Adrenal gland (tissue), 5 donors: Measurements from ENCODE around the gene TMEM40.

Experiments used
- POLR2A ChIP-seq, 2 donors: fragments of 450-650 bp; IDR thresholded peaks; one replicate each; pipeline ENCODE4 v1.6.1; 2017; ENCODE audit warnings: antibody characterized with exemption in 2 of 2, mild to moderate bottlenecking in 2 of 2, moderate library complexity in 1 of 2
- TF ChIP-seq, protein P1 (sequence below), 6 experiments: fragments of 450-650 bp in 4 of 6; fragments of 200-600 bp in 2 of 6; sonication (generic) in 1 of 6; IDR thresholded peaks; 1 replicate in 5 of 6; 2 replicates in 1 of 6; pipeline versions ENCODE4 v1.5.1 to v1.8.0; 2016 to 2021; ENCODE audit warnings: antibody characterized with exemption in 6 of 6, mild to moderate bottlenecking in 2 of 6, moderate library complexity in 1 of 6
- donor health status: DM: no; HTN: no; CAD: no.

DNA sequence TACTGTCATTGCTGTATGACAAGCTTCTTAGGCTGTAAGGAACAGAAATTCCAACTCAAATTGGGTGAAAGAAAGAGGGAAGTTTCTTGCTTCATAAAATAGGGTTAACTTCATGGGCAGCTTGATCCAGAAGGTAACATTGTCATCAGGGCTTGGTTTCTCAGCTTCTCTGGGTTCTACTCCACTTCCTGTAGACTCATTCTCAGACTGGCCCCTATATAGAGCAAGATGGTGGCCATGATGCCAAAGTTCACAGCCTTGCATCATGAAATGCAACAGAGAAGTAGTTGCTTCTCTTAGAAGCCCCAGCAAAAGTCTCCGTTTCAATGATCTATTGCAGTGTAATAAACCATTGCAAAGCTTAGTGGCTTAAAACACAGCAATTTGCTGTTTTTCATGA lies 33.6 kb downstream of the TMEM40 start:
- TF ChIP-seq, protein P1, sequence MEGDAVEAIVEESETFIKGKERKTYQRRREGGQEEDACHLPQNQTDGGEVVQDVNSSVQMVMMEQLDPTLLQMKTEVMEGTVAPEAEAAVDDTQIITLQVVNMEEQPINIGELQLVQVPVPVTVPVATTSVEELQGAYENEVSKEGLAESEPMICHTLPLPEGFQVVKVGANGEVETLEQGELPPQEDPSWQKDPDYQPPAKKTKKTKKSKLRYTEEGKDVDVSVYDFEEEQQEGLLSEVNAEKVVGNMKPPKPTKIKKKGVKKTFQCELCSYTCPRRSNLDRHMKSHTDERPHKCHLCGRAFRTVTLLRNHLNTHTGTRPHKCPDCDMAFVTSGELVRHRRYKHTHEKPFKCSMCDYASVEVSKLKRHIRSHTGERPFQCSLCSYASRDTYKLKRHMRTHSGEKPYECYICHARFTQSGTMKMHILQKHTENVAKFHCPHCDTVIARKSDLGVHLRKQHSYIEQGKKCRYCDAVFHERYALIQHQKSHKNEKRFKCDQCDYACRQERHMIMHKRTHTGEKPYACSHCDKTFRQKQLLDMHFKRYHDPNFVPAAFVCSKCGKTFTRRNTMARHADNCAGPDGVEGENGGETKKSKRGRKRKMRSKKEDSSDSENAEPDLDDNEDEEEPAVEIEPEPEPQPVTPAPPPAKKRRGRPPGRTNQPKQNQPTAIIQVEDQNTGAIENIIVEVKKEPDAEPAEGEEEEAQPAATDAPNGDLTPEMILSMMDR (IDR thresholded peaks at IDR 0.05): no peak
- TF ChIP-seq POLR2A (IDR thresholded peaks at IDR 0.05): no peak
